ENCODE data around the gene ADAM8. TPM values are rescaled to one million over a fixed set of nuclear protein-coding genes. Genes with fewer than 3 reads are reported as not detected.

Gene ADAM8
- total RNA-seq, 2 donors from 2014 or later: 3.7 to 5.5 TPM

- H3K36me3 ChIP-seq (ENCODE audit: control insufficient read depth, insufficient read depth, low read length): peaks cover under 1% of the 10 kb centered on the region
- no peaks in the 10 kb centered on the region for H3K36me3 Mint-ChIP-seq (ENCODE audit: low read depth)
- no peak overlapping the region for H3K4me3 ChIP-seq (ENCODE audit: low read length)
- TF ChIP-seq CTCF (conservative IDR thresholded peaks at IDR 0.05): no peak
- H3K27ac Mint-ChIP-seq: no peak overlapping the region
- H3K27me3 ChIP-seq (ENCODE audit: control insufficient read depth, insufficient read depth, low read length, poor library complexity, severe bottlenecking): peaks cover 9% of the 10 kb centered on the region
- WGBS, 2 experiments (ENCODE audit: insufficient coverage in 1 of 2, insufficient read length in 1 of 2): 75 to 86% methylated on average over 17 to 26 of the region's 26 CpGs
- H3K27ac ChIP-seq (ENCODE audit: low read depth, low read length): no peak overlapping the region
- H3K4me1 Mint-ChIP-seq: no peaks in the 10 kb centered on the region
- H3K4me3 Mint-ChIP-seq: no peak overlapping the region
- H3K4me1 ChIP-seq (ENCODE audit: control insufficient read depth, insufficient read depth, low read length): peaks cover 4% of the 10 kb centered on the region
- H3K9ac ChIP-seq (ENCODE audit: extremely low read depth, low read length, poor library complexity, severe bottlenecking): no peak overlapping the region
- no peaks in the 10 kb centered on the region for H3K9me3 ChIP-seq (ENCODE audit: control insufficient read depth, low read length)
- no peaks in the 10 kb centered on the region for H3K9me3 Mint-ChIP-seq
- peaks cover 6% of the 10 kb centered on the region for H3K27me3 Mint-ChIP-seq (ENCODE audit: insufficient read depth)
- DNase-seq: no peak
Observed at GRCh38 chr10:133274751-133275683, 1.7 kb downstream of the ADAM8 start.

- Histone ChIP-seq H3K27me3 (ENCODE audit: control insufficient read depth, insufficient read depth, low read length, poor library complexity, severe bottlenecking) (peaks cover 9% of the 10 kb centered on the region), H3K4me3 (ENCODE audit: low read length) (no peak overlapping the region), H3K27ac (ENCODE audit: low read depth, low read length) (no peak overlapping the region), H3K36me3 (ENCODE audit: control insufficient read depth, insufficient read depth, low read length) (no peaks in the 10 kb centered on the region), H3K4me1 (ENCODE audit: control insufficient read depth, insufficient read depth, low read length) (peaks cover 4% of the 10 kb centered on the region), H3K9me3 (ENCODE audit: control insufficient read depth, low read length) (no peaks in the 10 kb centered on the region), H3K9ac (ENCODE audit: extremely low read depth, low read length, poor library complexity, severe bottlenecking) (no peak overlapping the region)
- no peak overlapping the region for H3K27ac Mint-ChIP-seq
- H3K4me1 Mint-ChIP-seq: no peaks in the 10 kb centered on the region
- 92 to 93% methylated on average over 15 to 28 of the region's 28 CpGs for WGBS, 2 experiments (ENCODE audit: insufficient coverage in 1 of 2, insufficient read length in 1 of 2)
- H3K36me3 Mint-ChIP-seq (ENCODE audit: low read depth): no peaks in the 10 kb centered on the region
- H3K27me3 Mint-ChIP-seq (ENCODE audit: insufficient read depth): peaks cover 6% of the 10 kb centered on the region
- no peaks in the 10 kb centered on the region for H3K9me3 Mint-ChIP-seq
- no peak overlapping the region for H3K4me3 Mint-ChIP-seq
- DNase-seq: no peak
- TF ChIP-seq CTCF (conservative IDR thresholded peaks at IDR 0.05): no peak
Observed at GRCh38 chr10:133273534-133274143, 3.0 kb downstream of the ADAM8 start.

GRCh38 chr10:133272964-133273420 is 3.7 kb downstream of the ADAM8 start:
- no peak for TF ChIP-seq CTCF (conservative IDR thresholded peaks at IDR 0.05)
- DNase-seq: no peak
- Mint-ChIP-seq H3K9me3 (no peaks in the 10 kb centered on the region), H3K36me3 (ENCODE audit: low read depth) (no peaks in the 10 kb centered on the region), H3K27me3 (ENCODE audit: insufficient read depth) (peaks cover 6% of the 10 kb centered on the region), H3K4me1 (no peaks in the 10 kb centered on the region), H3K27ac (no peak overlapping the region), H3K4me3 (no peak overlapping the region)
- Histone ChIP-seq H3K36me3 (ENCODE audit: control insufficient read depth, insufficient read depth, low read length) (no peaks in the 10 kb centered on the region), H3K4me3 (ENCODE audit: low read length) (no peak overlapping the region), H3K9me3 (ENCODE audit: control insufficient read depth, low read length) (no peaks in the 10 kb centered on the region), H3K27ac (ENCODE audit: low read depth, low read length) (no peak overlapping the region), H3K4me1 (ENCODE audit: control insufficient read depth, insufficient read depth, low read length) (peaks cover 4% of the 10 kb centered on the region), H3K9ac (ENCODE audit: extremely low read depth, low read length, poor library complexity, severe bottlenecking) (no peak overlapping the region), H3K27me3 (ENCODE audit: control insufficient read depth, insufficient read depth, low read length, poor library complexity, severe bottlenecking) (peaks cover 9% of the 10 kb centered on the region)
- 89% methylated on average over 12 to 25 of the region's 25 CpGs for WGBS, 2 experiments (ENCODE audit: insufficient coverage in 1 of 2, insufficient read length in 1 of 2)
